ENCODE measurements around the gene POLK. TPM values are rescaled to one million over a fixed set of nuclear protein-coding genes. Genes with fewer than 3 reads are reported as not detected.

The POLK gene
- total RNA-seq, 2 donors from 2014 or later: 13.7 to 16.8 TPM

DNA sequence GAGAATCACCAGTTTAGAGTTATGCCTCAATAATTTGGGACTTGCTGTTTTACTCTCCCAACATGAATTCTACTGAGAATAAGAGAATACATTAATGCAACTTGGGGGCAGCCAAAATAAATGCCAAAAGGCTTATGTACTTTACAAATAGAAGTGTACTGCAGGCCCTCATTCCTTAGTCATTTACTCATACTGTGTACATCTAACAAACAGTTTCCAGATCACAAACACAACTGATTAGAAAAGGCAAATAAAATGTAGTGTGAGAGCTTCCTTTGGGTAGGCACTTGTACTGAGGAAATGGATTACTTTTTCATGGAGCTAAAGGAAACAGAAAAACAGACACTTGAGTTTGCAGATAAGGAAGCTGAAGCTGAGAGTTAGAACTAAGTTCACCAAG, 112.2 kb downstream of the POLK start:
- H3K9ac ChIP-seq (ENCODE audit: low read depth in 2 of 2, low read length in 2 of 2): no peak overlapping the region
- DNase-seq: no peak

GRCh38 chr5:75626959-75627358, 115.3 kb downstream of the POLK start:
- H3K4me3 ChIP-seq: no peak overlapping the region
- no peaks in the 10 kb centered on the region for H3K36me3 ChIP-seq
- H3K4me1 ChIP-seq: no peaks in the 10 kb centered on the region
- H3K9ac ChIP-seq (ENCODE audit: low read depth in 2 of 2, low read length in 2 of 2): no peak overlapping the region
- TF ChIP-seq, protein P1, sequence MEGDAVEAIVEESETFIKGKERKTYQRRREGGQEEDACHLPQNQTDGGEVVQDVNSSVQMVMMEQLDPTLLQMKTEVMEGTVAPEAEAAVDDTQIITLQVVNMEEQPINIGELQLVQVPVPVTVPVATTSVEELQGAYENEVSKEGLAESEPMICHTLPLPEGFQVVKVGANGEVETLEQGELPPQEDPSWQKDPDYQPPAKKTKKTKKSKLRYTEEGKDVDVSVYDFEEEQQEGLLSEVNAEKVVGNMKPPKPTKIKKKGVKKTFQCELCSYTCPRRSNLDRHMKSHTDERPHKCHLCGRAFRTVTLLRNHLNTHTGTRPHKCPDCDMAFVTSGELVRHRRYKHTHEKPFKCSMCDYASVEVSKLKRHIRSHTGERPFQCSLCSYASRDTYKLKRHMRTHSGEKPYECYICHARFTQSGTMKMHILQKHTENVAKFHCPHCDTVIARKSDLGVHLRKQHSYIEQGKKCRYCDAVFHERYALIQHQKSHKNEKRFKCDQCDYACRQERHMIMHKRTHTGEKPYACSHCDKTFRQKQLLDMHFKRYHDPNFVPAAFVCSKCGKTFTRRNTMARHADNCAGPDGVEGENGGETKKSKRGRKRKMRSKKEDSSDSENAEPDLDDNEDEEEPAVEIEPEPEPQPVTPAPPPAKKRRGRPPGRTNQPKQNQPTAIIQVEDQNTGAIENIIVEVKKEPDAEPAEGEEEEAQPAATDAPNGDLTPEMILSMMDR (IDR thresholded peaks at IDR 0.05): no peak
- H3K27ac ChIP-seq: no peak overlapping the region
- intact Hi-C loops (cut with DNase I): no loop called here
- no peak for DNase-seq
- no peaks in the 10 kb centered on the region for H3K27me3 ChIP-seq
- H3K9me3 ChIP-seq: no peaks in the 10 kb centered on the region

More for the DNA sequence above, 112.2 kb downstream of the POLK start:
- Histone ChIP-seq H3K4me1 (no peaks in the 10 kb centered on the region), H3K9me3 (no peaks in the 10 kb centered on the region), H3K27ac (no peak overlapping the region), H3K4me3 (no peak overlapping the region), H3K36me3 (no peaks in the 10 kb centered on the region), H3K27me3 (no peaks in the 10 kb centered on the region)
- TF ChIP-seq, protein P1 (IDR thresholded peaks at IDR 0.05): no peak
- intact Hi-C loops (cut with DNase I): no loop called here

DNA sequence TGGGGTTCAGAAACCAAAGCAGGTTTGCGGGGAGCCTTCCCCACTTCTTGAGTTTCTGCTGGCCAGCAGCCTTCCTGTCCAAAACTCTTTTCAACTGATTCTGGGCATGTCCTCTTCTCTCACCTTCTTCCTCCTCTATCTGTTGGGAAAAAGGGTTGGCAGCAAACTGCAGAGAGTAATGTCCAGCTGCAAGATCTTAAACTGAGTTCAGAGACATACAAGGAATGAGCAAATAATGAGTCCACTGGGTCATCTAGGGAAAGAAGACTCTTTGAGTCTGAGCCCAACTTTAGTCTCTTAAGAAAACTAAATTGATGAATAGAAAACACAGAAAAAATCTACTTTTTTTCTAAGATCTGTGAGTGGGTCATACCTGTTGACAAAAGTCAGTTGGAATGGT, 116.1 kb downstream of the POLK start:
- Histone ChIP-seq H3K4me1 (no peaks in the 10 kb centered on the region), H3K36me3 (no peaks in the 10 kb centered on the region), H3K9me3 (no peaks in the 10 kb centered on the region), H3K27me3 (no peaks in the 10 kb centered on the region), H3K27ac (no peak overlapping the region), H3K9ac (ENCODE audit: low read depth in 2 of 2, low read length in 2 of 2) (no peak overlapping the region), H3K4me3 (no peak overlapping the region)
- intact Hi-C loops (cut with DNase I): no loop called here
- TF ChIP-seq, protein P1 (IDR thresholded peaks at IDR 0.05): no peak
- no peak for DNase-seq

DNA sequence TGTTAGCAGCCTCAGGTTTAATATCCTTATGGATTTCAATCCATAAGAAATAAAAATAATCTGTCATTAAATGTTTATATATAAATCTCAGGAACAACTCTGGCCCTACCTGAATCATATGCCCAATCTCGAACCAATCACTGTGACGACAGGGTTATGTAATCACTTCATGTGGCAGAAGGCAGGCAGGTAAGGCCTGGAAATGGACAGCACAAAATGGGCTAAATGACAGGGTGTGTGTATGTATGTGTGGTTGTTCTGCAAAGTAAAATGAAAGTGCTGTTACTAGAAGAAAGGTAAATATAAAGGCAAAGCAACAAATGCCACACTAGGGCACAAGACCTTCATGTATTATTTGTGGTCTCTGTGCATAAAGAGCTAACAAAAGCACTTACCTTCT, 119.2 kb downstream of the POLK start:
- Histone ChIP-seq H3K36me3 (no peaks in the 10 kb centered on the region), H3K9me3 (no peaks in the 10 kb centered on the region), H3K4me3 (no peak overlapping the region), H3K4me1 (no peaks in the 10 kb centered on the region), H3K9ac (ENCODE audit: low read depth in 2 of 2, low read length in 2 of 2) (no peak overlapping the region), H3K27ac (no peak overlapping the region), H3K27me3 (no peaks in the 10 kb centered on the region)
- TF ChIP-seq, protein P1 (IDR thresholded peaks at IDR 0.05): no peak
- no peak for DNase-seq
- intact Hi-C loops (cut with DNase I): no loop called here

DNA sequence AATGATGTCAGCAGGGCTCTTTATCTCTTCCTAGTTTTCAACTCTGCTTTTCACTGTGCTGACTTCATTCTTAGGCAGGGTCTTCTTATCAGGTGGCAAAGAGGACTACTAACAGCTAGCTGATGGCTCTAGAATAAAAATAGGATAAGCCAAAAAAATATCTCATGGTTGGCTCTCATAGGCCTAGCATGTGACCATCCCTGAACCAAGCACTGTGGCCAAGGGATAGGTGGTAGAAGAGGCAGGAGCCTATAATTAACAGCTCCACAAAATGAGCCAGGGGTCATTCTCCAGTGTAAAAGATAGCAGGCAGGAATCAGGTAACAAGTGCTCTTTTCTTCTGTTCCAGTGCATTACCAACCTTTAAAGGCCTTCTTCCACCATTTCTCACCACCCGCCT, 120.6 kb downstream of the POLK start:
- Histone ChIP-seq H3K9me3 (no peaks in the 10 kb centered on the region), H3K36me3 (no peaks in the 10 kb centered on the region), H3K4me1 (no peaks in the 10 kb centered on the region), H3K27me3 (no peaks in the 10 kb centered on the region), H3K9ac (ENCODE audit: low read depth in 2 of 2, low read length in 2 of 2) (no peak overlapping the region), H3K27ac (no peak overlapping the region), H3K4me3 (no peak overlapping the region)
- DNase-seq: no peak
- TF ChIP-seq, protein P1 (IDR thresholded peaks at IDR 0.05): no peak
- intact Hi-C loops (cut with DNase I): no loop called here

DNA sequence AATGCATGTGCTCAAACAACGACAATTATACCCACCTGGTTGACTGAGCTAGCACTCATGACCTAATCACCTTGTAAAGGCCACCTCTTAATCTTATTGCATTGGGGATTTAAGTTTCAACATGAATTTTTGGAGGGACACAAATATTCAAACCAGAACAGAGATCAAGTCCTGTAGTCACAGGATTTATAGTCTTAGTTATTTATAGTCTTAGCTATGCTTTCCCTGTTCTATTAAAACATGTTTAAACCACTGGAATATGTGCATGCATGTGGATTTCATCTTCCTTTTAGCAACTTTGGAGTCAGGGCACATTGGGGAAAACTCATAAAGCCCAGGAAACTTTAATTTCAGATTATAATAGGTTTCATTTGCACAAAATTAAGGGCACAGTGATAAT, 126.3 kb downstream of the POLK start:
- no peaks in the 10 kb centered on the region for H3K9me3 ChIP-seq
- no peak overlapping the region for H3K27ac ChIP-seq
- no peak overlapping the region for H3K9ac ChIP-seq (ENCODE audit: low read depth in 2 of 2, low read length in 2 of 2)
- H3K27me3 ChIP-seq: no peaks in the 10 kb centered on the region
- H3K4me1 ChIP-seq: no peaks in the 10 kb centered on the region
- H3K4me3 ChIP-seq: no peak overlapping the region
- intact Hi-C loops (cut with DNase I): no loop called here
- no peak for DNase-seq
- H3K36me3 ChIP-seq: no peaks in the 10 kb centered on the region
- TF ChIP-seq, protein P1 (IDR thresholded peaks at IDR 0.05): no peak
